Esophagus squamous epithelium (tissue), 4 donors: ENCODE data around the gene INPP4B.

Source experiments
- CTCF ChIP-seq, 6 experiments: fragments of 450-650 bp in 4 of 6; fragments of 200-600 bp in 2 of 6; sonication (generic) in 2 of 6; IDR thresholded peaks; one replicate each; pipeline ENCODE4 v1.5.1; 2016 to 2019; ENCODE audit warnings: antibody characterized with exemption in 6 of 6, mild to moderate bottlenecking in 4 of 6, moderate library complexity in 4 of 6
- POLR2A ChIP-seq, 4 donors: fragments of 450-650 bp; IDR thresholded peaks; one replicate each; pipeline ENCODE4 v1.6.1; 2017; ENCODE audit warnings: antibody characterized with exemption in 4 of 4, mild to moderate bottlenecking in 4 of 4, moderate library complexity in 3 of 4

GRCh38 chr4:142396279-142396678, 449.8 kb downstream of the INPP4B start:
- TF ChIP-seq POLR2A (IDR thresholded peaks at IDR 0.05) = no peak
- TF ChIP-seq CTCF (IDR thresholded peaks at IDR 0.05) = no peak
